IMR-90 (cell line): Measurements from ENCODE around the gene AGO3.

ENCODE experiments used
- FOS ChIP-seq: fragments of 150-350 bp; IDR thresholded peaks from 2 replicates; pipeline ENCODE4 v1.6.1; 2016; ENCODE audit warnings: low read depth, low read length
- POLR2A ChIP-seq: IDR thresholded peaks from 2 replicates; pipeline ENCODE4 v1.6.1; 2012; ENCODE audit warnings: mild to moderate bottlenecking, low read depth, low read length
- RAD21 ChIP-seq: IDR thresholded peaks from 2 replicates; pipeline ENCODE4 v1.6.1; 2012; ENCODE audit warnings: low read length, improper control_type of control experiment
- RFX5 ChIP-seq: IDR thresholded peaks from 2 replicates; pipeline ENCODE4 v1.8.0; 2012; ENCODE audit warnings: low read depth, mild to moderate bottlenecking, low read length, moderate library complexity
- SMC3 ChIP-seq: fragments of 150-350 bp; IDR thresholded peaks from 2 replicates; pipeline ENCODE4 v1.6.1; 2016; ENCODE audit warnings: low read depth, mild to moderate bottlenecking, antibody characterized with exemption, low read length, moderate library complexity
- USF2 ChIP-seq: fragments of 150-350 bp; IDR thresholded peaks from 2 replicates; pipeline ENCODE4 v1.6.1; 2017; ENCODE audit warnings: mild to moderate bottlenecking, antibody characterized with exemption, low read length, low read depth
- TF ChIP-seq, protein P1 (sequence below): conservative IDR thresholded peaks from 2 replicates; pipeline ENCODE4 v1.5.1; 2012; ENCODE audit warnings: mild to moderate bottlenecking, low read depth, low read length, improper control_type of control experiment

DNA sequence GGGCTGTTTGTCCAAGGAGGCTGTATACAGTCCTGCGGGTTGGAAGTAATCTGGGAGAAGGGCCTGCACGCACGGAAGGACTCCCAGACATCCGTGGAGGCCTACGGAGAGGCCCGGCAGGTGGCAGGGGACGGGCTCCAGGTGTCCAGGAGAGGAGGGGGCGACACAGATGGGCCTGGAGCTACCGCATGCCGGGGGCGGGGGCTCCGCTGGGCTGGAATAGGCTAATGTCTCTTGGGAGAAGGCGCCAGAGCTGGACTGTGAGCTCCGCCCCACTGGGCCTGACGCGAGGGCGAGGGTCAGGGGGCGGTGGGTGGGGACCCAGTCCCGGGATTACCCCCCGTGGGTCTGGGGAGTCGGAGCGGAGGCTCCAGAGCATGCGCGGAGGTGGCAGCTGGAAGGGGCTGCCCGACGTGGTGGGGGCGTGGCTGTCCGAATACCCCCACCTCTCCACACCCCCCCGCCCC, 47.2 kb upstream of the AGO3 start:
- TF ChIP-seq, protein P1, sequence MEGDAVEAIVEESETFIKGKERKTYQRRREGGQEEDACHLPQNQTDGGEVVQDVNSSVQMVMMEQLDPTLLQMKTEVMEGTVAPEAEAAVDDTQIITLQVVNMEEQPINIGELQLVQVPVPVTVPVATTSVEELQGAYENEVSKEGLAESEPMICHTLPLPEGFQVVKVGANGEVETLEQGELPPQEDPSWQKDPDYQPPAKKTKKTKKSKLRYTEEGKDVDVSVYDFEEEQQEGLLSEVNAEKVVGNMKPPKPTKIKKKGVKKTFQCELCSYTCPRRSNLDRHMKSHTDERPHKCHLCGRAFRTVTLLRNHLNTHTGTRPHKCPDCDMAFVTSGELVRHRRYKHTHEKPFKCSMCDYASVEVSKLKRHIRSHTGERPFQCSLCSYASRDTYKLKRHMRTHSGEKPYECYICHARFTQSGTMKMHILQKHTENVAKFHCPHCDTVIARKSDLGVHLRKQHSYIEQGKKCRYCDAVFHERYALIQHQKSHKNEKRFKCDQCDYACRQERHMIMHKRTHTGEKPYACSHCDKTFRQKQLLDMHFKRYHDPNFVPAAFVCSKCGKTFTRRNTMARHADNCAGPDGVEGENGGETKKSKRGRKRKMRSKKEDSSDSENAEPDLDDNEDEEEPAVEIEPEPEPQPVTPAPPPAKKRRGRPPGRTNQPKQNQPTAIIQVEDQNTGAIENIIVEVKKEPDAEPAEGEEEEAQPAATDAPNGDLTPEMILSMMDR: no peak
- TF ChIP-seq FOS: no peak
- no peak for TF ChIP-seq RFX5
- TF ChIP-seq SMC3: no peak
- TF ChIP-seq RAD21: no peak
- no peak for TF ChIP-seq USF2
- no peak for TF ChIP-seq POLR2A
